ENCODE measurements around the gene SORL1. TPM values are rescaled to one million over a fixed set of nuclear protein-coding genes. Genes with fewer than 3 reads are reported as not detected.
A peak's percentile ranks its signal among the peaks of the same experiment; 100 is the strongest.

SORL1 gene
- total RNA-seq, 1 experiment from 2014 or later, result 4.9 TPM

GRCh38 chr11:121654843-121655536 lies 202.9 kb downstream of the SORL1 start:
- peak; percentile 17 for DNase-seq (ENCODE audit: low read depth)

GRCh38 chr11:121655537-121656327 lies 203.6 kb downstream of the SORL1 start:
- DNase-seq (ENCODE audit: low read depth), result peak; percentile 82

DNA sequence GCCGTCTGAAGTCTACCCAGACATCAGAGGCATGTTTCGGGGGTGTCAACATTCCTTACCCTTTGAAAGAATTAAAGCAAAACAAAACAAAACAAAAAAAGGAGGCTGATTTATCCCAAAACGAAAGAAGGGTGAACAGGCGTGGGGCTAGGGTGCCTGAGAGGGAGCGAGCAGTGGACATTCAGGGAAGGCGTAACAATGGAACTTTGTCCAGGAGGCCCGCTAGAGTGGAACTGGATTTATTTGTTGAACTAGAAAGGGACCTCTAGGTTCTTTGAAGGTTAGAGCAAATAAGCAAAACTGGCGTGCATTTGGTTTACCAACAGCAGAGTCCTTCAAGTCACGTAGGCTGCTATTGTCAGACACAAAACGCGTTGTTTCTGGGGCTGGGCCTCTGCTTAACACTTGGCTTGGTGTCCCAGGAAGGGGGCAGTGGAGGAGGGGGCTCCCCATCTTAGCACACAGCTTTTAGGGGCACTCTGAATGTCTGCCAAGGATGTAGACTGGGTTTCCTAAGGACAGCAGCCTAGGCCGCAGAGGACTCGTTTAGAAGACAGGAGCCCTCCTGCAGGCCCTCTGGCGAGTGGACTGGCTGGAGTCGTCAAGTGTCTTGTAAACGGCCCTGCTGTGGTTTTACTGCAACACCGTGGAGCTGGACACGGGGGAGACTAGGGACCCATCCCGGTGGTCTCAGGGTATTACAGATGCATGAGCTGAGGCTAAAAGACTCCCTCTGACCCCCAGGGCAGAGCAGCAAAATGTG lies 204.4 kb downstream of the SORL1 start:
- DNase-seq (ENCODE audit: low read depth), result no peak

DNA sequence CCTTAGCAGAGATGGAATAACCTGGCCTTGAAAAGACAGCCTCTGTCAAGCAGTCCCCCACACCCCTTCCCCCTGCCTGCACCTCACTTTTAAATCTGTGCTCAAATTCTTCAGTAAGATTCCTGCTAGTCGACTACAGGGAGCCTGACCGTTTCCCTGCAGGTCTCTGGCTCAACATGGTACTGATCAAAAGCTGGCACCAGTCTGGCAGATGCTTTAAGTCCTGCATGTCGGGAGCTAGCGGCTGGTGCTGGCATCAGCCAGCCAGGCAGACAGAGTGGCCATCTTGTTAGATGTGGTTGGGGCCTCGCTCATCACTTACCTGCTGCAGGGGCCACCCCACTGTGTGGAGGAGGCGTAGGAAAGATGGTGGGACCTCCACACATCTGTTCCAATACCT lies 205.0 kb downstream of the SORL1 start:
- DNase-seq (ENCODE audit: low read depth), result no peak

- DNase-seq (ENCODE audit: low read depth), result no peak
These were observed 207.7 kb downstream of the SORL1 start for GRCh38 chr11:121659811-121660210.

- peak; percentile 54 for DNase-seq (ENCODE audit: low read depth)
These were observed 209.9 kb downstream of the SORL1 start for GRCh38 chr11:121661880-121662486.

- no peak for DNase-seq (ENCODE audit: low read depth)
These were observed 212.0 kb downstream of the SORL1 start for GRCh38 chr11:121664144-121664543.

GRCh38 chr11:121665206-121665838 lies 213.2 kb downstream of the SORL1 start:
- no peak for DNase-seq (ENCODE audit: low read depth)

DNA sequence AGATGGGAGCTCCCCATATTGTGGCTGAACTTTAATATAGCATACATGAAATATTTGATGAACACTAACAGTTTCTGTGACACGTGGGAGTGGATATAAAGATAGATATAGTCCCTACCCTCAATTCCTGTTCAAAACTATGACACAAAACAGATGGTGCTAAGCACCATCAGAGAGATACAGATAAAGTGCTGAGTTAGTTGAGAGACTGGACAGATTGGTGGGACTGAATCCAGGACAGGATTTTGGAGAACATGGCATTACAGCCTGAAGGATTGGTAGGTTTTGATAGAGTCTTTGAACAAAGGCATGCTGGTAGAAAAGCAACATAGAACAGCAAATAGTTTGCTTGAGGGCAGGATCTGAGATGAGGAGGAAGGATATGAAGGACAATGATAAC lies 215.7 kb downstream of the SORL1 start:
- no peak for DNase-seq (ENCODE audit: low read depth)

DNA sequence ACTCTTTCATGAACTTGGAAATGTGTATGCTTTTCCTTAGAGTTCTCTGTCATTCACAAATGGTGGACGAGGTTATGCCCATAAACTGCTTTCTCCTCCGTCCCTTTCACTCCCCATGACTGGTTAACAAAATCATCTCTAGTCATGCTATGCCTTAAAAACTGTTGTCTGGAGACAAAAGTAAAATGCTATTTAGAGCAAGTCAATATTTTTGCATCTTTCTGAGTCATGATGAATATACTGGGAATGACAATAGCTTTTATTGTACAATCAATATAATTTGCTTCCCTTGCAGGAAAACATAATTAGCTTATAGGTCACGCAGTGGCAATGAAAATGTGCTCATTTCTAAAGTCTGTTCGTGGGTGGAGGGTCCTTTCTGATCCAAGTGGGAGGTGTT lies 217.3 kb downstream of the SORL1 start:
- DNase-seq (ENCODE audit: low read depth), result no peak

DNA sequence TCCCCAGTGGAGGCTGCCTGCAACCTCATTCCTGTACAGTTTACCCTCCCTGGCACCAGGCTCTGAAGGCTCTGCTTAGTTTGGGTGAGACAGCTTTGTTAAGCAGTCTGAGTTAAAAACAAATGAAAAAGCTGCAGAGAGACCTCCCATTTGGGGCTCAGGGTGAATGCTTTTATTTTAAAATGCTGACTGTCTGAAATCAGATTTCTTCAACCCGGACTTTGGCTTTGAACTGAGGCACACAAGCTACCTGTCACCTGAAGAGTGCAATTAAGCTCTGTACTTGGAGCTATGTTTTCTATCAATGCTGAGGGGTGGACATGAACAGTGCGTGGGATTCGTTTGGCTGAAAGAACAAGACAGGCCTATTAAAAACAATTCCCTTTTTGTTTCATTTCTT lies 218.2 kb downstream of the SORL1 start:
- no peak for DNase-seq (ENCODE audit: low read depth)

GRCh38 chr11:121670805-121671282 lies 218.7 kb downstream of the SORL1 start:
- DNase-seq (ENCODE audit: low read depth), result no peak

DNA sequence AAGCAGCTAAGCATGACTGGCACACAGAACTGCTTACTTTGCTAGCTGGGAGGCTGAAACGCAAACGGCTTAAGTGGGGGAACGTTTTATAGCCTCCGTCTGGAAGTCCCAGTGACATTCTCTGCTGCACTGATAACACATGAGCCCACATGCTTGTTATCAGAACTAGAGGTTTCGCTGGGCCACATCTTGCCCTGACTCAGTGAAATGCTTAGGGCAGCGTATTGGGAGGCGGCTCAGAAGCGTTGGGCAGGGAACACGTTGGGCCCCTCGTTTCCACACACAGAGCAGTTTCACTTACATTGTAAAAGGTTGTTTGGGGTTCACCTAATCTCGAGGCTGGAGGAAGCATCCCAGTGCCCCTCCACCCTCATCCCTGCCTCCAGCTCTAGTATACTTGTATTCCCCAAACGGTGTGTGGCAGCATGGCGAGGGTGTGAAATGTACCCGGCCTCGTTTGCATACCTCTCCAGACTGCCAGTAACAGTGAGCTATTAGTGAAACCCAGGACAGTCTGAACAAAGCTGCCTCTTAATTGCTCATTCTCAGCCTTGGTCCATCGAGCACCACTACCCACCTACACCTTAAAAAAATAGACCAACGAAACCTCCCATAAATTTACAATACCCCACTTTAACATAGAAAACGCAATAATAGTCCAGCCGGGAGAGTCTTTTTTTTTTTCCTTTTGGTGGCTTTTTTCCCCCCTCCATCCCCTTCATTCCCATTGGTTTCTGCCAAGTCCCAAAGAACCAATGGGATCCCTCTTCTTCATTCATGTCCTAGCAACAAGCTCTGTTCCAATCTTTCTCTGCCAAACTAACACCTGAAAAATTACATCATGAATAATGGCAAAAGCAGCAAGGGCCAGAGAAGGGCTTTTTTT lies 219.4 kb downstream of the SORL1 start:
- DNase-seq (ENCODE audit: low read depth), result no peak

- DNase-seq (ENCODE audit: low read depth), result no peak
These were observed 220.7 kb downstream of the SORL1 start for GRCh38 chr11:121672630-121673487.

- no peak for DNase-seq (ENCODE audit: low read depth)
These were observed 229.6 kb downstream of the SORL1 start for GRCh38 chr11:121681550-121682268.

Measured in HT1080 (cell line).